Measurements from ENCODE around the gene DNAH2. TPM values are rescaled to one million over a fixed set of nuclear protein-coding genes. Genes with fewer than 3 reads are reported as not detected.

Gene DNAH2
- total and polyA plus RNA-seq, 10 donors, result 0.02 to 1.1 (median 0.13) TPM; not detected in 1

- no peaks in the 10 kb centered on the region for H3K9me3 ChIP-seq
- DNase-seq, result no peak
- no peak overlapping the region for H3K27ac ChIP-seq
- no peak overlapping the region for H3K4me3 ChIP-seq
- intact Hi-C loops (cut with DNase I; ENCODE audit: low total_unique reads), result no loop called here
- peaks cover 0 to 35% (median 0%) of the 10 kb centered on the region in 7 donors for H3K27me3 ChIP-seq (replicated peaks in 1 of 7)
- WGBS, 5 donors, result 61 to 74% (median 72%) methylated on average over 3 of the region's 3 CpGs
- H3K4me1 ChIP-seq, result peaks cover 0 to 7% (median 0%) of the 10 kb centered on the region in 6 donors
- H3K36me3 ChIP-seq, result no peaks in the 10 kb centered on the region
- TF ChIP-seq CTCF (IDR thresholded peaks at IDR 0.05 in 8 of 11, conservative IDR thresholded peaks at IDR 0.05 in 3 of 11) (no peak), POLR2AphosphoS5 (IDR thresholded peaks at IDR 0.05) (no peak), POLR2A (IDR thresholded peaks at IDR 0.05) (no peak)
Observed at GRCh38 chr17:7811251-7811650, 93.7 kb downstream of the DNAH2 start.

- no peaks in the 10 kb centered on the region for H3K36me3 ChIP-seq
- H3K9me3 ChIP-seq, result no peaks in the 10 kb centered on the region
- intact Hi-C loops (cut with DNase I; ENCODE audit: low total_unique reads), result no loop called here
- no peak overlapping the region for H3K4me3 ChIP-seq
- WGBS, 5 donors, result 87 to 95% (median 91%) methylated on average over 5 of the region's 5 CpGs
- H3K27me3 ChIP-seq (replicated peaks in 1 of 7), result peaks cover 0 to 7% (median 0%) of the 10 kb centered on the region in 7 donors
- no peak overlapping the region for H3K27ac ChIP-seq
- DNase-seq, result peak; percentile 14
- peaks cover 0 to 7% (median 0%) of the 10 kb centered on the region in 6 donors for H3K4me1 ChIP-seq
- TF ChIP-seq POLR2AphosphoS5 (IDR thresholded peaks at IDR 0.05) (no peak), CTCF (IDR thresholded peaks at IDR 0.05 in 8 of 11, conservative IDR thresholded peaks at IDR 0.05 in 3 of 11) (no peak), POLR2A (IDR thresholded peaks at IDR 0.05) (no peak)
Observed at GRCh38 chr17:7814969-7815368, 97.4 kb downstream of the DNAH2 start.

- H3K36me3 ChIP-seq, result no peaks in the 10 kb centered on the region
- intact Hi-C loops (cut with DNase I; ENCODE audit: low total_unique reads), result no loop called here
- H3K9me3 ChIP-seq, result no peaks in the 10 kb centered on the region
- WGBS, 5 donors, result 80 to 89% (median 83%) methylated on average over 9 to 10 of the region's 10 CpGs
- TF ChIP-seq CTCF (IDR thresholded peaks at IDR 0.05 in 8 of 11, conservative IDR thresholded peaks at IDR 0.05 in 3 of 11) (no peak), POLR2AphosphoS5 (IDR thresholded peaks at IDR 0.05) (no peak), POLR2A (IDR thresholded peaks at IDR 0.05) (no peak)
- no peaks in the 10 kb centered on the region for H3K4me1 ChIP-seq
- no peak overlapping the region for H3K4me3 ChIP-seq
- peak; percentile 51 for DNase-seq
- H3K27me3 ChIP-seq (replicated peaks in 1 of 7), result no peaks in the 10 kb centered on the region
- no peak overlapping the region for H3K27ac ChIP-seq
Observed at GRCh38 chr17:7816926-7817642, 99.5 kb downstream of the DNAH2 start.

GRCh38 chr17:7817643-7817964 lies 100.1 kb downstream of the DNAH2 start:
- intact Hi-C loops (cut with DNase I; ENCODE audit: low total_unique reads), result no loop called here
- no peak overlapping the region for H3K27ac ChIP-seq
- TF ChIP-seq POLR2A (IDR thresholded peaks at IDR 0.05) (no peak), POLR2AphosphoS5 (IDR thresholded peaks at IDR 0.05) (no peak), CTCF (IDR thresholded peaks at IDR 0.05 in 8 of 11, conservative IDR thresholded peaks at IDR 0.05 in 3 of 11) (no peak)
- no peak overlapping the region for H3K4me3 ChIP-seq
- no peaks in the 10 kb centered on the region for H3K27me3 ChIP-seq (replicated peaks in 1 of 7)
- WGBS, 5 donors, result 72 to 93% (median 84%) methylated on average over 9 of the region's 9 CpGs
- peaks cover 0 to 2% (median 0%) of the 10 kb centered on the region in 6 donors for H3K4me1 ChIP-seq
- no peak for DNase-seq
- H3K9me3 ChIP-seq, result no peaks in the 10 kb centered on the region
- H3K36me3 ChIP-seq, result no peaks in the 10 kb centered on the region
